ENCODE results near the gene ZNF543.
A peak's percentile ranks its signal among the peaks of the same experiment; 100 is the strongest.

The ZNF543 gene

DNA sequence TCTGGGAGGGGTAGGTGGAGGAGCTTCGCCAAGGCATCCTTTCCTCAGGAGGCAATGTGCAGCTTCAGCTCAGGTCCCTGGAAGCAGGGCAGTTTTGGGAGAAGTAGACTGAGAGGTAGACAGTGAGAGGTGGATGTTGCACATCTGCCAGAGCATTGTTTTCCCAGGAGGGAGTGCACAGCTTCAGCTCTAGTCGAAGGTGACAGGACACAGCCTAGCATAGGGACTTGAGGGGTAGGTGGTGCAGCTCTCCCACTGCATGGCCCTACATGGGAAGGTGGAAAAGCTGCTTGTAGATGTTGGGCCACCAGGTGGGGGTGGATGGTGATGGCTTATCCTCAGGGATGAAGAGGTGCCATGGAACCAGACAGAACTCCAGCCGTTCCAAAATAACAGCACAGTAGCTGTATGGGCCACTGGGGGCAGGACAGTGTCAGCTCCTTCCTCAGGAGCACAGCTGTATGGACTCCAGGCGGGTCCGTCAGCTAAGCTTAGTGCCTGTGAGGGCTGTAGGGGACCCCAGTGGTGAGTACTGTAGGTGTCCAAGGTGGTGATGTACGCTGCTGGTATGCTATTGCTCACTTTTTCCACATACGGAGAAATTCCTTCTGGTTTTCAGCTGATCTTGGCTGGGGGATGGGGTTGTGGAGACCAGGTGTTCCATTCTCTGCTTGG is 17.4 kb upstream of the ZNF543 start:
- H3K27ac ChIP-seq = peak overlapping the region; percentile 13; the same call in 1 of the 2 replicates
- TF ChIP-seq, protein P1, sequence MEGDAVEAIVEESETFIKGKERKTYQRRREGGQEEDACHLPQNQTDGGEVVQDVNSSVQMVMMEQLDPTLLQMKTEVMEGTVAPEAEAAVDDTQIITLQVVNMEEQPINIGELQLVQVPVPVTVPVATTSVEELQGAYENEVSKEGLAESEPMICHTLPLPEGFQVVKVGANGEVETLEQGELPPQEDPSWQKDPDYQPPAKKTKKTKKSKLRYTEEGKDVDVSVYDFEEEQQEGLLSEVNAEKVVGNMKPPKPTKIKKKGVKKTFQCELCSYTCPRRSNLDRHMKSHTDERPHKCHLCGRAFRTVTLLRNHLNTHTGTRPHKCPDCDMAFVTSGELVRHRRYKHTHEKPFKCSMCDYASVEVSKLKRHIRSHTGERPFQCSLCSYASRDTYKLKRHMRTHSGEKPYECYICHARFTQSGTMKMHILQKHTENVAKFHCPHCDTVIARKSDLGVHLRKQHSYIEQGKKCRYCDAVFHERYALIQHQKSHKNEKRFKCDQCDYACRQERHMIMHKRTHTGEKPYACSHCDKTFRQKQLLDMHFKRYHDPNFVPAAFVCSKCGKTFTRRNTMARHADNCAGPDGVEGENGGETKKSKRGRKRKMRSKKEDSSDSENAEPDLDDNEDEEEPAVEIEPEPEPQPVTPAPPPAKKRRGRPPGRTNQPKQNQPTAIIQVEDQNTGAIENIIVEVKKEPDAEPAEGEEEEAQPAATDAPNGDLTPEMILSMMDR (conservative IDR thresholded peaks at IDR 0.05) = no peak
- TF ChIP-seq ZFX (IDR thresholded peaks at IDR 0.05) = no peak

DNA sequence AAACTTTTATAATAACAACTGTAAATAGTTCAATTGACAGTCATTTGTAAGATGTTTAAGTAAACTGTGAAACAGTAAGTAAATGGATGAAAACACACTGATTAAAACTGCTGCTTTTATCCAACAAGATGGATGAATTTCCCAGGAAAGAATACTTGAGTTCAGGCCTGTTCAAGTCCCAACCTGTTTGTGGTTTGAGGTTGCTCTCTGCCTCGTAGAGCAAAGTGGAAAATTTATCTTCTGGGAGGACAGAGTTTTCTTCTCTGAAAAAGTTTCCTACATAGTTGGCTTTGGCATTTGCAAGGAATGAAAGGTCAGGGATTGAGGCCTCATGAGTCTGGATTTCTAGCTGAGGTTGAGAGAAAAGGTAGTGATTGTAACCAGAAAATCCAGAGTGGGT is 15.2 kb upstream of the ZNF543 start:
- TF ChIP-seq ZFX (IDR thresholded peaks at IDR 0.05) = no peak
- TF ChIP-seq, protein P1 (conservative IDR thresholded peaks at IDR 0.05) = no peak
- no peak overlapping the region for H3K27ac ChIP-seq

DNA sequence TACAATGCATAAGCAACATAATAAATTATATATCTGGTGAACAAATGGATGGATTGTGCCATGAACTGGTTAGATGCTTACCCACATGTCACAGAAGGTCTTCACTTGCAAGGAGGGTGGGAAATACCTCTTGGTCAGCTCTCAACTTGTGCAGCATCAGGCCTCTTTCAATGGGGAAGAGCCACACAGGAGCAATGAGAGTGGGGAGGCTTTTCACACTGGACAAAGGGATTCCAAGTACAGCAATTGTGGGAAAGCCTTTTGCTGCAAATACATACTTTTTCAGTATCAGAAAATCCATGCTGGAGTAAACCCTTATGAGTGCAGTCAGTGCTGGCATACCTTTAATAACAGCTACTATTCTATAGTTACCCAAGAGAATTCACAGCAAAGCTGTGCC is 11.8 kb upstream of the ZNF543 start:
- no peak overlapping the region for H3K27ac ChIP-seq
- TF ChIP-seq, protein P1 (conservative IDR thresholded peaks at IDR 0.05) = no peak

DNA sequence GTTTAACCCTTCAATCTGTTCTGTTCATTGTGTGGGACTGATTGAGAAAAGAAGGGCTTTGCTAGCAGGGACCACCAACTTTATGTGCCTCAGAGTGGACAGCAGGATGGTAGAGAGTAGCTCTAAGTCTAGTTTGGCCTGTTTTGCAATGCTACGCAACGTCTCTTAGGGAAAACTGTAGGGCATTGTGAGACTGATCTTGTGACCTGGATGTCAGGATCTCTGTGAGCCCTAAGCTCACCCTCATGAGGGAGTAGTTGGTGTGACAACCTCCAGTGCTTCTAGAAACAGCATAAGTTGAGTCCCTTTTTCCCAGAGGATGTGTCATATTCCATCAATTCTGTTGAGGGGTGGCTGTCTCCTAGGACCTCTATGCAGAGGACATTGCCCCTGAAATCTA is 9.5 kb upstream of the ZNF543 start:
- TF ChIP-seq, protein P1 (conservative IDR thresholded peaks at IDR 0.05) = no peak
- H3K27ac ChIP-seq = no peak overlapping the region

DNA sequence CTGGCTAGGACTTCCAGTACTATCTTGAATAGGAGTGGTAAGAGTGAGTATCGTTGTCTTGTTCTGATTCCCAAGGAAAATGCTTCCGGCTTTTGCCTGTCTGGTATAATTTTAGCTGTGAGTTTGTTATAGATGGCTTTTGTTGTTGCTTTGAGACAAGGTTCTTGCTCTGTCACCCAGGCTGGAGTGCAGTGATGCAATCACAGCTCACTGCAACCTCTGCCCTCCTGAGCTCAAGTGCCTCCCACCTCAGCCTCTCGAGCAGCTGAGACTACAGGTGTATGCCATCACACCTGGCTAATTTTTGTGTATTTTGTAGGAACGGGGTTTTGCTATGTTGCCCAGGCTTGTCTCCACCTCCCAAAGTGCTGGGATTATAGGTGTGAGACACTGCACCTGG is 6.1 kb upstream of the ZNF543 start:
- no peak overlapping the region for H3K27ac ChIP-seq
- no peak for TF ChIP-seq ZFX (IDR thresholded peaks at IDR 0.05)
- TF ChIP-seq, protein P1 (conservative IDR thresholded peaks at IDR 0.05) = no peak

DNA sequence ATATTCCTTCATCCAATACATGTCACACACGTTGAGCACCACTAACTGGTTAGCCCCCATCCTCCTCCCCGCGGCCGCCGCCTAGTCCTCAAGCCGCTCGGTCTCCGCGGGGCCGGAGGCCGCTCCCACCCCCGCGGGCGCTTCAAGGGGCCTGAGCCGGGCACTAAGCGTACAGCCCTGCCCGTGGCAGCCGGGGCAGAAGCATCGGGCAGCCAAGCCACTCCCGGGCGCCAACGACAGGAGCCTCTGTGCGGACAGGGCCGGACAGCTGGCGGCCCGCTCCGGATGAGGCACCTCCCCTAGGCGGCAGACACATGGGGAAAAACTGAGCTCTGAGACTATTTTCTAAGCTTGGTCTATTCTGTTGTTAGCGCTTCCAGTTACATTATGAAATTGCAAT is 2.8 kb upstream of the ZNF543 start:
- H3K27ac ChIP-seq = no peak overlapping the region
- no peak for TF ChIP-seq ZFX (IDR thresholded peaks at IDR 0.05)

DNA sequence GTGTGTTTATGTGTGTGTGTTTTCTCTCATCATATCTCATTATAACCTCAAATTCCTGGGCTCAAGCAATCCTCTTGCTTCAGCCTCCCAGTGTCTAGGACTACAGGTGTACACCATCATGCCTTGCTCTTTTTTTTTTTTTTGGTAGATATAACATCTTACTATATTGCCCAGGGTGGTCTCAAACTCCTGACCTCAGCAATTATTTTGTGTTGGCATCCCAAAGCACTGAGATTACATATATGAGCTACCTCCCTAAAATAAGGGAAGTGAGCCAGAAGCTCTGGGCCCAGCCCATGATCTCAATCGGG is 448 bp upstream of the ZNF543 start:
- peak overlapping the region; percentile 89 for H3K27ac ChIP-seq
- TF ChIP-seq, protein P1 (conservative IDR thresholded peaks at IDR 0.05) = no peak
- TF ChIP-seq ZFX (IDR thresholded peaks at IDR 0.05) = no peak

DNA sequence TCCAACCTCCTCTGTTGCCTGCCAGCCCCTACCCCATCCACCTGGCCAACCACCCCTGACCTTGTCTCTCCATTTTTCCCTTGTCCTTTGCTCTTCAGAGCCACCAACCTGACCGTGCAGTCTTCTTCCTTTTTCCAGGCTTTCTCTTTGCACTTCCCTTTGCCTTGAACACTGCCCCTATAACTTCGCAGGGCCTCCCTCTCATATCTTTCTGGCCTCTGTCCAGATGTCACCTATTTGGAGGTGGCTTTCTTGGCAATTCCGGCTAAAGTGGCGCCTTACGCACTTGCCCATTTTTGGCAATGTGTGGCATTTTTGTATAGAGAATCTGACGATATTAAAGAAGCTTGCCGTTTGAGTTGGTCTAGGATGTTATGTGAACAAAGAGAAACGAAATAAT is 844 bp downstream of the ZNF543 start:
- TF ChIP-seq ZFX (IDR thresholded peaks at IDR 0.05) = no peak
- TF ChIP-seq, protein P1 (conservative IDR thresholded peaks at IDR 0.05) = no peak
- H3K27ac ChIP-seq = peak overlapping the region; percentile 89
